ENCODE measurements around the gene LAMC2.

Gene LAMC2

GRCh38 chr1:183215076-183215720, 29.1 kb downstream of the LAMC2 start:
- DNase-seq: no peak

GRCh38 chr1:183215936-183216335, 29.9 kb downstream of the LAMC2 start:
- DNase-seq: no peak

DNA sequence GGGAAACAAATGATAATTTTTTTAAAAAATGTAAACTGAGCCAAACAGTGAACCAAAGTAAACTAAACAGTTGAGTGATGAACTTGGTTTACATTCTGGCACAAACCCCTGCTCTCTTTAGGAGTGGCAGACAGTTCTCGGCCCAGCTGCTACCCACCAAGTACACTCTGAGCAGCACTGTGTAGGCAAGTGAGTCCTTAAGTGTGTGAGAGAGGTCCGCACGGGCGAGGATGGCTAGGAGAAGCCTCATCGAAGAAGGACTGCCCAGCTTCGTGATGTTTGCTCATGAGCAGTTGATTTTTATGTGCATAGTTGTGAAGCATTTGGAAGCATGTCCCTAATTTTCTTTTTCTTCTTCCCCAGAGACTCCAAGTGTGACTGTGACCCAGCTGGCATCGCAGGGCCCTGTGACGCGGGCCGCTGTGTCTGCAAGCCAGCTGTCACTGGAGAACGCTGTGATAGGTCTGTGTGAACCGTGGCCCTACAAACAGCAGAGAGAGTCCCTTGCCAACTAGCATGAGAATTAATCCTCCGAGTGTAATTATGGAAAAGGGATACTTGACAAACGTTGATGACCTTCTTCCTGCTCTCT, 32.1 kb downstream of the LAMC2 start:
- no peak for DNase-seq

DNA sequence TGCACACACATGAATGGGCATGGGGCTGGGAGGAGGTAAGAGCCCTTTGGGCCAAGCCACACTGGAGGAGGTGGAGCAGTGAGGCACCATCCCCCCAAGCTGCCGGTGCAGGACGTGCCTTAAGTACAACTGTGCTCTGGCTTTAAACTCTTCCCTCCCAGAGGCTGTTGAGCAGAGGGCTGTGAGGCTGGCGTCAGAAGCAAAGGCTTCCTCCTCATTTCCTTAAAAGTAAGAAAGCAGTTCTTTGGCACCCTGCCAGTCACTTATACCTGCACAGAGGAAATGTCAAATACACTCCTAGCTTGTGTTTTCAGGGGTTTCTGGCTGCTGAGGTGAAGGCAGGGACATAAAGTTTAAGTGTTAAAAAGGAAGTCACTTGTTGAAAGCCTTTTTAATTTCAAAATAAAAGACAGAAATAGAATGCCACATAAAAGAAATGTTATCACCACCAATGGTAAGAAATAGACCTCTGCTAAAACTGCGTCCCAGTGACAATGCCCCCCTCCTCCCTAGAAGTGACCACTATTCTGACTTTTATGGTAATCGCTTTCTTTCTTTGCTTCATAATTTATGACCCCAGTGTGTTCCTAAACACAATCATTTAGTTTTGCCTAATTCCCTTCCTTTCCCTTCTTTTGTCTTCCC, 33.0 kb downstream of the LAMC2 start:
- peak; percentile 21 for DNase-seq

- no peak for DNase-seq
Observed at GRCh38 chr1:183219616-183220009, 33.5 kb downstream of the LAMC2 start.

- DNase-seq: no peak
Observed at GRCh38 chr1:183222909-183223308, 36.8 kb downstream of the LAMC2 start.

GRCh38 chr1:183223467-183223866, 37.4 kb downstream of the LAMC2 start:
- DNase-seq: no peak

GRCh38 chr1:183226361-183226760, 40.3 kb downstream of the LAMC2 start:
- DNase-seq: no peak

DNA sequence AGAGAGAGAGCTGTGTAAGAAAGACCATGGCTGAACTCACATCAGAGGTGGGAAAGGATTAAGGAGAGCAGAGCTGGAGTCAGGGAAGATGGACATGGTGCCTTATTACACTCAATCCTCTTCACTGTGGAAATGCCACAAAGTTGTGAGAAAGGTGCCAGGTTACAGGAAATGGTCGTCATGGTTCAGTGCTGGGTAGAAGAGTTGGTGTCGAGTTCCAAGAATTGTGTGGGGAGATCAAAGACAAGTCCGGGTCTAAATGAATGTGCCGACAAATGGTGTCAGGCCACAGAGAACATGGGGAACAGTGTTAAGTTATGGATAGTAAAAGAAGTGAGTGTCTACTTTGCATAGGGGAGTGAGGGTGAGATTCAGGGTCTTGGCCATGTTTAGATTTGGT, 40.9 kb downstream of the LAMC2 start:
- DNase-seq: no peak

- peak; percentile 65 for DNase-seq
Observed at GRCh38 chr1:183227422-183228346, 41.6 kb downstream of the LAMC2 start.

DNA sequence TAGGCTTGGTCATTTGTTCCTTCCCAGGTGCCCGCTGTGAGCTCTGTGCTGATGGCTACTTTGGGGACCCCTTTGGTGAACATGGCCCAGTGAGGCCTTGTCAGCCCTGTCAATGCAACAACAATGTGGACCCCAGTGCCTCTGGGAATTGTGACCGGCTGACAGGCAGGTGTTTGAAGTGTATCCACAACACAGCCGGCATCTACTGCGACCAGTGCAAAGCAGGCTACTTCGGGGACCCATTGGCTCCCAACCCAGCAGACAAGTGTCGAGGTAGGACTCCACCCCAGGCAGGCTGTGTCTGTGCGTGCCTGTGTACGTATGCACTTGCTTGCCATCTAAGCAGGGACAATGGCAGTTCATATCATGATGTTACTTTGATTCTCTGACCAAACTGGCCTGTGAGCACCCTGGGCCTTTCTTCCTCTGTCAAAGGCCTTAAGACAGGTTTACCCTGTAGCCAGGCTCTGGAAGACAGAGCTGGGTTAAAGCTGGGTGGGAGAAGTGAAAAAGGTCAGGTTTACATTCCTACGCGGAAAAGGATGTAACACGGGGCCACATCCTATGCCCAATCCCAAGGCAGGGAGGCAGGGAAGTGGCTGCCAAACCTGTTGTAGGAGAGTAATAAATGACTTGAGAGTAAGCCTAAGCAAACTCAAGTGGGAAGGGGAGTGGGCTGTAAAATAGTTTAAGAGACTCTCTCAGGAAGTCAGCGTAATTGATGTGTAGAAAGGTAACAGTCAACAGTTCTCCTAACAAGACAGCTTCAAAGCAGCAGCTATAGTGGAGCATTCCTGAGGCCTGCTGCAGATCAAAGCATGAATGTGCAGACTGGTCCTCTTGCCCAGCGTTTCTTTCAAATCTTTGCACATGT, 42.5 kb downstream of the LAMC2 start:
- DNase-seq: no peak

DNA sequence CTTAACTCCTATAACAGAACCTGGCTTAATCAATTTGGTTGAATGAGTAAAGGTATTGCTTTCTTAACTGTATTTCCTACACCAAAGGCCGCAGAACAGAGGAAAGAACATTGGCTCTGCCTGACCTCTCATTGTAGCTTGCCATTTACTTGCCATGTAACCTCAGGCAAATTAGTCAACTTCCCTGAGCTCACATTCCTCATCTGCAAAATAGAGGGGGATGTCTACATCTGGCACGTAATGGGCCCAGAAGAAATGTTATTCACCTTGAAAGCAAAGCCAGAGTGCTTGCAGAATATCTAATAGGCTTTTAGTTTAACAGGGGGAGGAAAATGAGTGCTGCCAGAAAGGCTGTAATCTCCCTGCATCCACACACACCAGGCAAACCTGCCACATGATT, 44.3 kb downstream of the LAMC2 start:
- DNase-seq: no peak

- no peak for DNase-seq
Observed at GRCh38 chr1:183231545-183231944, 45.5 kb downstream of the LAMC2 start.

DNA sequence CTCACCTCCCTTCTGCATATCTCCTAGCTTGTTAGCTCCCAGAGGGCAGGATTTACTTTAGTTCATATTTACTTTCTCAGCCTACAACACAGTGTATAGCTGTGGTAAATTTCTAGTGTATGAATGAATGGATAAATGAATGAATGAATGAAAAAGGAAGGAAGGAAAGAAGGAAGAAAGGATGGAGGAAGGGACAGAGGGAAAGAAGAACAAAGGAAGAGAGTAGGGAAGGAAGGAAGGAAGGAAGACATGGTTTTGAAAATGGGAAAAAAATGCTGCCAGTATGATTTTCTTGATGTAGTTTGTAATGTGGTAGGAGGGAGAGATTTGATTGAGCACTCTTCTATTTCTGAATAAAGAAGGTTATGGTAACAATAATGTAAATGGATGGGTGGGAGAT, 47.0 kb downstream of the LAMC2 start:
- no peak for DNase-seq

DNA sequence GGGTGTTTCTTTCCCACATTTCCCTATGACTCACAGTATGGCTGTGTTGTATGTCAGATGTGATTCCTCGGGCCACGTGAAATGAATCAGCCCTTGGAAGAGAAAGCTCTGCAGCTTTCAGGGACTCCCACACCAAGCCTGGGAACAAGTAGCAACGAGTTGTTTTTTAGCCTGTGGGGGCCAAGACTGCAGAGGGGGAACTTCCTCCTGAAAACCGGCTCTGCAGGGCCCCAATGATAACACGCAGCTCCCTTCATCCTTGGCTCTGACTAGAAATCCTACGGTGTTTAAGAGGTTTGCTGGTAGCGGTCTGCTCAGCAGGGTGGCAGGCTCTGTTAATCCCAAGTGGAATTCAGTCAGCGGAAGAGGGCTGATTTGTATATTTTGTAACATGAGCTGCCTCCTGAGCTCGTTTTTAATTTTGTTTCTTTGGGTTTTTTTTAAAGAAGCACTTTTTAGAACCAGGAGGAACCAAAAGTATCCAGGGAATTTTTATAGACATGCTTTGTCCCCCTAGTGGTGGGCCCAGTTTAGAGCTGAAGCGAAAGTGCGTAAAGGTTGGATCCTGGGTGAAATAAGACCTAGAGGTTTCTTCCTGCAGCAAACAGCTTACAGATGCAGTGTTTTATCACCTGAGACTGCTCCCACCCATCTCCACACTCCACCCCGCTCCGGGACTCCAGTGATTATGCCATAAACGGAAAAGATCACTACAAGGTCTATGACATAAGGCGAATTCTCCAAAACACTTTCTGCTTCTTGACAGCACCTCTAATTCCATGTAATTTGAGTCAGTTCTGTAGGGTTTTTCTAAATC, 48.8 kb downstream of the LAMC2 start:
- DNase-seq: peak; percentile 28

DNA sequence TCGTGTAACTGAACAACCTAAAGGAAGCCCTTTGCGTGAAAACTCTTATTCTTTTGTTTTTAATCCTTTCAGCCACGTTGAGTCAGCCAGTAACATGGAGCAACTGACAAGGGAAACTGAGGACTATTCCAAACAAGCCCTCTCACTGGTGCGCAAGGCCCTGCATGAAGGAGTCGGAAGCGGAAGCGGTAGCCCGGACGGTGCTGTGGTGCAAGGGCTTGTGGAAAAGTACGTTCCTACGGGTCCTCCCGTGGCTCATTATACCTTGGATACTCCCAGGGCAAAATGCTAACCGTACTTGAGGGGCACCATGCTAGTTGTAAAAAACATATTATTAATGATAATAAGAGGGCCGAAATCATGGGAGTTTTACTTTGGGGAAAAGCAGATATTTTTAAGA, 49.4 kb downstream of the LAMC2 start:
- DNase-seq: no peak

DNA sequence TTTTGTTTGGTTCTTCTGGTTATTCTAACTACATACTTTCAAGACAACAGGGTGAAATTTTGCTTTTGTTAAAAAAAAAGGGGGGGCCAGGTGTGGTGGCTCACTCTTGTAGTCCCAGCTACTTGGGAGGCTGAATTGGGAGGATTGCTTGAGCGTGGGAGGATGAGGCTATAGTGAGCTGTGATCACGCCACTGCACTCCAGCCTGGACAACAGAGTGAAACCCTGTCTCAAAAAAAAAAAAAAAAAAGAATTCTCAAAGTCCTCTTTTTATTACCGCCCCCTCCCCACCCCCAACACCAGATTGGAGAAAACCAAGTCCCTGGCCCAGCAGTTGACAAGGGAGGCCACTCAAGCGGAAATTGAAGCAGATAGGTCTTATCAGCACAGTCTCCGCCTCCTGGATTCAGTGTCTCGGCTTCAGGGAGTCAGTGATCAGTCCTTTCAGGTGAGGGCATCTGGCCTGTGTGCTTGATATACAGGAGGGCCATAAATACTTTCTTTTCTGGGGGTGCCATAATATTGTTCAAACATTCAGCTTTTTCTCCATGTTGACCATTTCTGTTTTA, 50.2 kb downstream of the LAMC2 start:
- peak; percentile 6 for DNase-seq

DNA sequence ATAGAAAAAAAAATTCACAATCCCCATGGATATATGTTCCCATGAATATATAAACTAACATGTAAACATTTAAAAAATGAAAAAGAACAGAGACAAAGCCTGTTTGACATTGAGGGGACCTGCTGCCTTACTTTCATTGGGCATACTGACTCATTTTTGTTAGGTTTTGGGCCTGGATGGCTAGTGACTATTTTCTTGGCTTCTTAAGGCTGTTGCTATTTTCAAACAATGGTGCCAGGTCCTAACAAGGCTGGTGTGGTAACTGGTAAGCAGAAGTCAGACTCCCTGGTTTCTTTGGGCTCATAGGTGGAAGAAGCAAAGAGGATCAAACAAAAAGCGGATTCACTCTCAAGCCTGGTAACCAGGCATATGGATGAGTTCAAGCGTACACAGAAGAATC, 51.0 kb downstream of the LAMC2 start:
- DNase-seq: no peak

DNA sequence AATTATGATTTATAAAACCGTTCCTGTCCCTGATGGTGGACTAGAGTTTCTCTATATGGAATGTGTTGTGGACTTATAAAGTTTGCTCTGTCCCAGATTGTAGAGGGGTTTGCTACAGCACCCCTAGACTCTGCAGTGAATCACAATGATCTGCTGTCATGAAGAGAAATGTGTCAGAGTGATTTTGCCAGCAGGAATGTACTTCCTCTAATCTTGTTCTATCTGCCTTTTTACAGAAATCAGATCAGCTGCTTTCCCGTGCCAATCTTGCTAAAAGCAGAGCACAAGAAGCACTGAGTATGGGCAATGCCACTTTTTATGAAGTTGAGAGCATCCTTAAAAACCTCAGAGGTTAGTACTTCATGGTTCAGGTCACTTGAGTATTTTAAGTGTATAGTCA, 52.0 kb downstream of the LAMC2 start:
- DNase-seq: no peak

- no peak for DNase-seq
Observed at GRCh38 chr1:183239220-183239742, 53.2 kb downstream of the LAMC2 start.

Measured in hematopoietic multipotent progenitor cell treated with erythropoietin and hydrocortisone succinate and interleukin-3 and kit ligand, for 4 days (in vitro differentiated cells).